Tongue (tissue), 2 donors: ENCODE measurements around the gene HSD3B2. TPM values are rescaled to one million over a fixed set of nuclear protein-coding genes. Genes with fewer than 3 reads are reported as not detected.

ENCODE experiments used
- DNase-seq: peaks from one replicate; pipeline ENCODE4 v3.0.0-alpha.2; 2015
- total RNA-seq: library from RNA; depleted of rRNA; stranded (reverse); fragments of >200 nt; gene quantifications from one replicate; pipeline ENCODE4 v1.2.3, GENCODE V29; 2014

Gene HSD3B2
- total RNA-seq, 1 donor from 2014 or later = not detected

DNA sequence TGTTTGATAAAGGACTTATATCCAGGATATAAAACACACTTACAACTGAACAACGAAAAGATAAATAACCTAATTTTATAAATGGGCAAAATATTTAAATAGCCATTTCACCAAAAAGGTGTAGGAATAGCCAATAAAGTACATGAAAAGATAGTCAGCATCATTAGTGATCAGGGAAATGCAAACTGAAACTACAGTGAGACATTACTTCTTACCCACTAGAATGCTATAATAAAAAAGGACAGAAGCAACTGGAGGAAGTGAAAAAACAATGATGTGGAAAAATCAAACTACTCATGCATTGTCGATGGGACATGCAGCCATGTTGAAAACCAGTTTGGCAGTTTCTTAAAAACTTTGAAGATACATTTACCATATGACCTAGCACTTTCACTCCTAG lies 48.6 kb downstream of the HSD3B2 start:
- DNase-seq = no peak

DNA sequence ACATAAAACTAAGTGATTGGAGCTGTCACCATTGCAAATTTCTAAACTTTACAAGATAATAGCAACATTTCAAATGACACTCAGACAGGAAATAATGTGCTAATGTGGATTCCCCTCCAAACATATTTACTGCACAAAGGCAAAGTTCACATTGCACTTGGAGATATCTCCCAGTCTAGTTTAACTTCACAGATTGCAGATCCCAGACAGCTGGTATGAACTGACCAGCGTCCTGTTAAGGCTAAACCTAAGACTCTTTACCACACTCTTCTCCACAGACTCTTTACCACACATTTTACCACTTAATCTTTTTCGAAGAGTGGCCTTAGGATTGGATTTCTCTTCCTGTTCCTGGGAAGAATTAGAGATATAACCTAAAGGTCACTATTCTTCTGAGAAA lies 51.5 kb downstream of the HSD3B2 start:
- DNase-seq = no peak

DNA sequence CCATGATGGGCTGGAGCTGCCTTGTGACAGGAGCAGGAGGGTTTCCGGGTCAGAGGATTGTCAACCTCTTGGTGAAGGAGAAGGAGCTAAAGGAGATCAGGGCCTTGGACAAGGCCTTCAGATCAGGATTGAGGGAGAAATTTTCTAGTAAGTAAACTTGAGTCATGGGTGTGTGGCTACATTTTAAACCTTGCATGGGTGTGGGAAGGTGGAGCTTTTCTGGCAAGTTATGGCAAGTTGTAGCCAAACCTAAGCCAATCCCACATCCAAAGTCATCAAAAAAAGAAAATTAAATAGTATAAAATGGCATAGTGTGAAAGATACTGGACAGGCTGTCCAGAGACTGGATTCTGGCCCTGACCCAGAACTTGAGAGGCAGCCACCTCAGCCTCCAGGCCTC lies 52.3 kb downstream of the HSD3B2 start:
- no peak for DNase-seq

DNA sequence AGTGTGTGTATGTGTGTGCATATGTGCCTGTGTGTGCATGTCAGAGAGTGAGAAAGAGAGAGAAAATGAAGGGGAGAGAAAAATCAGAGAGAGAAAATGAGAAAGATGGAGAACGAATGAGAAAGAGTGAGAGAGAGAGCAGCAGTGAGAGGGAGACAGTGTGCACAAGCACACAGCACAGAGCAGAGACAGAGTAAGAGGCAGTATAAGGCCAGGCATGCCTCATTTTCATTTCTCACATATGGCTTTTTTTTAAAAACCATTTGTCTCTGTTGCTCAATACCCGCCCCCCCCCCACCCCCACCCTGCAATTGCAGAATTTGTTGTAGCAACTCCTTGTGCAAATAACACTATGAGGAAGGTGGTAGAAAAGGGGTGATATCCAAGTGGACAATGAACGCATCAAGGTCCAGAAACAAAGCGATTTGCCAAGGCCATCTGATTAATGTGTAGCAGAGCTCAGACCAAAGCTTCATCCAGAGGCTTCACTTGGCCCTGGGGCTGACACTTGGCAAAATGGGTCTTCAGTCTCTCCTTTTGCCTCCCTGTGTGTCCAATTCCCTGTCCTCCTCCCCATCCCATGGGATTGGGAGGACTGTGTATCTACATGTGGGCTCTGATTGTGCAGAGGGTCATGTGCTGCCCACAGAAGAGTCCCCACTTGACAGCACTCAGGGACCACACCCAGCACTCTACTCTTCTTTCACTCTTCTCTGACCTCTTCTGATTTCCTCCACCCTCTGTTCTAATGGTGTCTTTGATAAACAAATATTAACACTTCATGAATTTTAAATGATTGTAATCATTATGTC lies 53.1 kb downstream of the HSD3B2 start:
- no peak for DNase-seq

DNA sequence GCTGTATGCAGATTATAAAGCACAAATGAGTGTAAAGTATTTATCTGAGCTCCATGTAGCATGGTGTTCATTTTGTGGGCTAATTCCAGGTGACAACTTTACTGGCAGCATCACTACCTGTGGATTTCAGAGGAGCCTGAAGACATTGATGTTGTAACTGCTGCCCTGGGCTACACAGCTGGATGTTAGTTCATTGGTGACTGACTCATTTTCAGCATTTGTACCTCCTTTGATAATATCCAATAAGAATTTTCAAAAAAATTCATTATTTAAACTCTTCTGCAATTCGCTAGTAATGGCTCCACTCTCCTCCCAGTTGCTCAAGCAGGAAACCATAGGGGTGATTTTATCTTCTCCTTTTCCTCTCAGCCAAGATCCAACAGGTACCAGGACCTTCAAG lies 54.8 kb downstream of the HSD3B2 start:
- DNase-seq = no peak

DNA sequence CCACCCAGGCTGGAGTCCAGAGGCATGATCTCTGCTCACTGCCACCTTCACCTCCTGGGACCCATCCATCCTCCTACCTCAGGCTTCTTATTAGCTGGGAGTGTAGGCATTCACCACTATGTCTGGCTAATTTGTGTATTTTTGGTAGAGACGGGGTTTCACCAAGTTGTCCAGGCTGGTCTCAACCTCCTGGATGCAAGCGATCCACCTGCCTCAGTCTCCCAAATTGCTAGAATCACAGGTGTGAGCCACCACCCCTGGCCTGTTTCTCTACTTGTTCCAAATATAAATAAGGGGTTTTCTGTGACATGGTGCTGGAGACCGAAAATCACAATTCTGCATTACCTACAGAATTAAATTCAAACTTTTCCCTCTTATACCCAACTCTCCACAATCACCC lies 55.4 kb downstream of the HSD3B2 start:
- no peak for DNase-seq

DNA sequence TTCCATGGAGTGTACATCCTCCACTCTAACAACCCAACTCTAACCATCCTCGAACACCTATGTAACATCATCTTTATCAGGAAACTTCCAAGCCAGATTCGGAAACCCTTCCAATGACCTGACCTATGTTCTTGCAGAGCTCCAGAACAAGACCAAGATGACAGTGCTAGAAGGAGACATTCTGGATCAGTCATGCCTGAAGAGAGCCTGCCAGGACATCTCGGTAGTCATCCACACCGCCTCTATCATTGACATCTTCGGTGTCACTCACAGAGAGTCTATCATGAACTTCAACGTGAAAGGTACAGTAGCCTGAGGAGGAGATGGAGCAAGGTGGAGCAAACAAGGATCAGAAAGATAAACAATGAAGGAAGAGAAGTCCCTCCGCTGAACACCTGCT lies 56.0 kb downstream of the HSD3B2 start:
- DNase-seq = no peak

GRCh38 chr1:119471566-119471965 lies 56.6 kb downstream of the HSD3B2 start:
- no peak for DNase-seq

DNA sequence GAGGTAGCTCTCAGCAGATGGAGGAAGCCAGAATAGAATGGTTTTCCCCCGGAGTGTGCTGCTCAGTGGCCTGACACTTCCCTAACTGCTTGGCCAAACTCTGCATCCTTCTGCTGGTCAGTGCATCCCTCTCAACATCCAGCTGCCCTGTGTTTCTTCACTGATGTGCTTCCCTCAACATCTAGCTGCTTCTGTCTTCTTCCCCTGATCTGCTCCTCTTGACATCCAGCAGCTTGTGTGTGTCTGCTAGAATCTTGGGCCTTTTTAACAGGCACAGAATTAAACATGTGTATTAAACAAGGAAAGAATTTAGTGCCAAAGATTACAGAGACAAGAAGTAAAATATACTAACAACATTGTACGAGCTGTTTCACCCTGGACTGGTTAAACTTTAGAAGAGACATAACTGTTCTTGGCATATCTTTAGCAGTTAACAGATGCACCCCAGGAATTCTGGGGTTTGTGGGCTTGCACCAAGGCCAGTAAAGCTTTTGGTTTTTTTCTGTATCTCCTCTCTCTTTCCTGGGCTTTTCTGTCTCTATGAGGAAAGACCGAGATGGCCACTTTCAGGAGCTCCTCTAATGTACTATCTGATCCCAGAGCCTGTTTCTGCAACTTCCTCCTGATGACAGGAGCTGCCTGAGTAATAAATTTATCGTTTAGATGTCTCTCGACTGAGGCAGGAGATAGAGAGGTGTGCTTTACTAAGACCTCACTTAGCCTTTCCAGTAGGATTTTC lies 57.3 kb downstream of the HSD3B2 start:
- no peak for DNase-seq

Other genes with a start within 250 kb of the HSD3B2 start
- gene HAO2, start 46.4 kb upstream of the HSD3B2 start, total RNA-seq = 0.21 TPM
- not detected for gene HSD3B1, start 92.1 kb downstream of the HSD3B2 start, total RNA-seq
- gene ZNF697, start 233.1 kb downstream of the HSD3B2 start, total RNA-seq = 15.0 TPM